T-helper 1 cell treated with Interleukin-12 subunit alpha and Interleukin-12 subunit beta and Interleukin-4 antibody, amounts not matched to agents 30 ng/mL and 1 ng/mL, for 36 hours (primary cell): Measurements from ENCODE around the gene FGF14. TPM values are rescaled to one million over a fixed set of nuclear protein-coding genes. Genes with fewer than 3 reads are reported as not detected.

Experiments used
- intact Hi-C: fragments of 100-400 bp; cut with micrococcal nuclease; formaldehyde crosslinking; loops from one replicate; pipeline ENCODE4 v1.15.1; 2024
- total RNA-seq: library from RNA; stranded (reverse); gene quantifications from 2 replicates; pipeline ENCODE4 v1.2.3, GENCODE V29; 2022

FGF14 gene
- total RNA-seq, 1 donor from 2014 or later: not detected

DNA sequence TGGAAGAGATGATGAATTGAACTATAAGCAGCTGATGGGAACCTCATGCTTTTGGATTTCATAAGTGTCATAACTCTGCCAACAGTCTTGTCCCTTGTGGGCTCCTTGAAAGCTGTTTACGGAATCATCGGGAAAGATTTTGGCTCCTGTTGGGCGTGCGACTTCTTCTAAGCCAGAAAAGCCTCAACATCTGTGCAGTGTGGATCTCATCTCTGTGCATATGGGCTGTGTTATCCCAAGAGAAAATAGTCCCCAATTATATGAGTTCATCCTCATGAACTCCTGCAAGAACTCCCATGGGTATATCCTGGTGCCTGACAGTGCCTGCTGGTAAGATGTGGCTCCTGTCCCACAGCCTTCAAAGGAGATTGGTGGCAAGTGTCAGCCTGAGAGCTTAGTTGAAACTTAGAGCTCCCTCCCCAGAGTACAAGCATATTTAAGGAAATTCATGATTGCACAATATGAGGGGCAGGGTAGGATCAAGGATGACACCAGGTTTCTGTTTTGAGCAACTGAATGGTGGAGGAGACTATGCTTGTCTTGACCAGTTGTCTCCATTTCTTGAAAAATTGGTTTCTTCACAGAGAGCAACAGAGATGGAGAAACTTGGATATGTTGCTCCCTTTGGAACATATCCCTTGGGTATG is 705.9 kb downstream of the FGF14 start:
- intact Hi-C loops: no loop called here

DNA sequence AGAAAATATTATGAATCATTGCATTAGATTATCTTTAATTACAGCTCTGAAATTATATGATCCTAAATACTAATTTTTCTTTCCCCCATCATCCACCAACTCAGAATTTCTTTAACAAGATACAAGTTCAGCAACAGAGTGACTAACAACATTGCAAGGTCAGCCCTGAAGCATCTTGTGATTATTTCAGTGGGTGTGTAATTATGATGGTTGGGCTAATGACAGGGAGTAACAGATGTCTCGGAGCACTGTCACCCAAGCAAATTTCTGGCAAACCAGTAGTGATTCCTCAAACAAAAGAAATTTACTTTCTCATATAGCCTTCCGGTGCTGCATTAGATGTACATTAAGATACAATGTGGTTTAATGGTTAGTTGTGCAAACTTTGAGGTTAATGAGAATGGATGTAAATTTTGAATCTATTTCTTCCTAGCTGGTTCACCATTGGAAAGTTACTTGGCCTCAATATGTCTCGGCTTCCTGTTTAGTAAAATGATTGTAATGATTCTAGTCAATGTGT is 710.4 kb downstream of the FGF14 start:
- intact Hi-C loops: no loop called here

- intact Hi-C loops: no loop called here
These were observed 711.0 kb downstream of the FGF14 start for GRCh38 chr13:101690871-101691270.

DNA sequence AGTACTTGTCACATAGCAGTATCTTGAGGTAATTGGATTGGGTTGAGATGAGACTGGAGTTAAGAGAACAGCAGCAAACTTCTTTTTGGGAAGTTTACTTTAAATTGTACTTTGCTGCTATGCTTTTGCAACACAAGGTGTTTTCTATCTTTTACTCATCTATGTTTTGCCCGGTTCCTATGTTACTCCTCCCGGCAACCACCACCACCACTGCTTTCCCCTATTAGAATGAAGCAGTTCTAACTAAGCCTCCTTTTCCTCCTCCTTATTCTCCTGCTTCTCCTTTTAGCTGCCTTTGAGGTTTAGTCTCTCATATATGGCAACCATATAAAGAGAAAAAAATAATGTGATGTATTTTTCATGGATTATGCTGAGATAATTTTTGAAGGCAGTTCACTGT is 715.8 kb downstream of the FGF14 start:
- intact Hi-C loops: no loop called here

DNA sequence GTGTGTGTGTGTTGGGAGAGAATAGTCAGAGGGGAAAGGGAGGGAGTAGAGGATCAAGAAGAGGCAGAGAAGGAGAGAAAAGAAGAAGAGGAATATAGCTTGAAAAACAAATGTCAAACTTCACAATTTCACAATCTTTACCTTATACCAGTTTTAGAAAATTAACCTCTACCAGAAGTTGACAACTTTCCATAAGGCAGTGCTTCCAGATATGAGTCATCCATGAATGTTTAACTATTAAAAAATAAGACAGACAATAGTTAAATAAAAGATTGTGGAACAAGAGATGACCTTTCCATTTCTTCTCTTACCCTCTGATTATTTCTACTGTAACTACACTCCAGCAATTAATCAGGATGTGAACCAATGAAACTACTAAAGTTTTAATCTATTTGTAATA is 720.0 kb downstream of the FGF14 start:
- intact Hi-C loops: no loop called here

DNA sequence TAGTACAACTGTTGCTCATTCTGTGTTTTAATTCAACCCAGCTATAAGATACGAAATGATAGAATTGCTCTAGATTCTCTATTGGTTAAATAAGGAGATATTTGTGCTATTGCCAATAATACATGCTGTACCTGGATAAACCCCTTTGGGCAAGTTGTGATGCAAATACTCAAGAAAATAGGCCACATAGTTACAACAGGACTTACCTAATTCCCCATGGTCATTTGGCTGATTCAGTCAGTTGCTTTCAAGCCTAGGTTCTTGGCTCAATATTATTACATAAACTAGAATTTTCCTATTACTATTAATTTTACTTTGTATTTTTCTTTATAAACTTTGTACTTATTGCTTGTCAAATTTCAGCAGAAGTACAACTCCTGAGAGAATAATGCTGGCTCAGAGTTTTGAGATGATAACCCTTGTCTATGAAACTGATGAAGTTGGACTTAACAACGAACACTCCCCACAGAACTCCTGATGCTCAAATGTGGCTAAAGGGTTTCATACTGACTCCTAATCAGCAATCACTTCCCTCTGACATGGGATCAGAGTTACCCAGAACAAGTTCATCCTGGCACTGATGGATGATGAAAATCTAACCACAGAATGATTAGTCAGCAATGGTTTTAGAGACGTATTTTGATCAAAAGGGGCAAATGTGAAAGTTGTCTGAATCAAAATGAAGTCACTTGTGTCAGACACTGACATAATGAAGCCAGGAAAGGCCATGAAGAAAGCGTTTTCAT is 728.3 kb downstream of the FGF14 start:
- intact Hi-C loops: no loop called here

- intact Hi-C loops: no loop called here
These were observed 740.0 kb downstream of the FGF14 start for GRCh38 chr13:101661839-101662238.

Other genes starting within 250 kb of the FGF14 start
- gene TPP2, start 194.9 kb upstream of the FGF14 start, total RNA-seq: 83.2 and 85.8 TPM in 2 replicates